Mucosa of descending colon (tissue), 3 donors: ENCODE measurements around the gene RHOJ. TPM values are rescaled to one million over a fixed set of nuclear protein-coding genes. Genes with fewer than 3 reads are reported as not detected.

ENCODE experiments used
- ATAC-seq: fragments of 200-7000 bp; cut with Tn5 transposase; one replicate; pipeline ENCODE4 v1.9.1; 2020; ENCODE audit warnings: mild to moderate bottlenecking, moderate library complexity
- DNase-seq, 3 donors: peaks; one replicate each; pipeline ENCODE4 v3.0.0-alpha.2; 2020
- H3K36me3 ChIP-seq: fragments of 200-600 bp; one replicate; pipeline ENCODE4 v1.8.0; 2021; ENCODE audit warnings: low read depth, mild to moderate bottlenecking
- H3K4me1 ChIP-seq: fragments of 200-600 bp; one replicate; pipeline ENCODE4 v1.8.0; 2021; ENCODE audit warnings: low read depth, mild to moderate bottlenecking
- H3K4me3 ChIP-seq: fragments of 200-600 bp; one replicate; pipeline ENCODE4 v1.8.0; 2021; ENCODE audit warnings: mild to moderate bottlenecking
- H3K9me3 ChIP-seq: fragments of 200-600 bp; one replicate; pipeline ENCODE4 v1.8.0; 2021; ENCODE audit warnings: mild to moderate bottlenecking
- intact Hi-C, 2 donors: fragments of 100-400 bp; cut with DNase I in 1 of 2; cut with micrococcal nuclease in 1 of 2; formaldehyde crosslinking; loops; one replicate each; pipeline versions ENCODE4 v1.11.0 to v1.11.1; 2022; cut with DNase I, micrococcal nuclease
- total RNA-seq, 3 donors: library from RNA; stranded (reverse); fragmentation: NEBNext Ultra II Directional in 2 of 3; extraction: Animal tissue kit (Norgen Biotek cat#: 25700) in 2 of 3; gene quantifications; one replicate each; pipeline versions ENCODE4 v1.2.1 to v1.2.4, GENCODE V29; 2021 to 2023
- TF ChIP-seq, protein P1 (sequence below): fragments of 200-600 bp; IDR thresholded peaks from one replicate; pipeline ENCODE4 v1.8.0; 2022; ENCODE audit warnings: antibody characterized with exemption, mild to moderate bottlenecking
- donor health status: DM: no; HTN: no; CAD: no; lungs with moderate emphysema.
- donor health status: DM: no; HTN: no; CAD: no.
- donor health status: DM: no; HTN: yes; CAD: no.

Gene RHOJ
- total RNA-seq, 3 donors from 2014 or later: 3.3 to 19.1 (median 6.4) TPM

- TF ChIP-seq, protein P1, sequence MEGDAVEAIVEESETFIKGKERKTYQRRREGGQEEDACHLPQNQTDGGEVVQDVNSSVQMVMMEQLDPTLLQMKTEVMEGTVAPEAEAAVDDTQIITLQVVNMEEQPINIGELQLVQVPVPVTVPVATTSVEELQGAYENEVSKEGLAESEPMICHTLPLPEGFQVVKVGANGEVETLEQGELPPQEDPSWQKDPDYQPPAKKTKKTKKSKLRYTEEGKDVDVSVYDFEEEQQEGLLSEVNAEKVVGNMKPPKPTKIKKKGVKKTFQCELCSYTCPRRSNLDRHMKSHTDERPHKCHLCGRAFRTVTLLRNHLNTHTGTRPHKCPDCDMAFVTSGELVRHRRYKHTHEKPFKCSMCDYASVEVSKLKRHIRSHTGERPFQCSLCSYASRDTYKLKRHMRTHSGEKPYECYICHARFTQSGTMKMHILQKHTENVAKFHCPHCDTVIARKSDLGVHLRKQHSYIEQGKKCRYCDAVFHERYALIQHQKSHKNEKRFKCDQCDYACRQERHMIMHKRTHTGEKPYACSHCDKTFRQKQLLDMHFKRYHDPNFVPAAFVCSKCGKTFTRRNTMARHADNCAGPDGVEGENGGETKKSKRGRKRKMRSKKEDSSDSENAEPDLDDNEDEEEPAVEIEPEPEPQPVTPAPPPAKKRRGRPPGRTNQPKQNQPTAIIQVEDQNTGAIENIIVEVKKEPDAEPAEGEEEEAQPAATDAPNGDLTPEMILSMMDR: no peak
- Histone ChIP-seq H3K9me3 (no peaks in the 10 kb centered on the region), H3K36me3 (no peaks in the 10 kb centered on the region), H3K4me3 (no peak overlapping the region), H3K4me1 (no peaks in the 10 kb centered on the region)
- intact Hi-C loops: no loop called here
- no peak for ATAC-seq
- DNase-seq: no peak
Measured at GRCh38 chr14:63290741-63291430, 86.6 kb downstream of the RHOJ start.

GRCh38 chr14:63292805-63293204, 88.6 kb downstream of the RHOJ start:
- ATAC-seq: no peak

GRCh38 chr14:63295231-63295685, 91.0 kb downstream of the RHOJ start:
- Histone ChIP-seq H3K4me1 (no peaks in the 10 kb centered on the region), H3K9me3 (no peaks in the 10 kb centered on the region), H3K36me3 (no peaks in the 10 kb centered on the region), H3K4me3 (no peak overlapping the region)
- TF ChIP-seq, protein P1: no peak
- DNase-seq (no peak), ATAC-seq (no peak)
- intact Hi-C loops: no loop called here

More at GRCh38 chr14:63292805-63293204, 88.6 kb downstream of the RHOJ start:
- H3K36me3 ChIP-seq: no peaks in the 10 kb centered on the region
- TF ChIP-seq, protein P1: no peak
- H3K9me3 ChIP-seq: no peaks in the 10 kb centered on the region
- no peaks in the 10 kb centered on the region for H3K4me1 ChIP-seq
- intact Hi-C loops: no loop called here
- DNase-seq: no peak
- H3K4me3 ChIP-seq: no peak overlapping the region

GRCh38 chr14:63296060-63296563, 91.9 kb downstream of the RHOJ start:
- ATAC-seq (no peak), DNase-seq (no peak)
- no peaks in the 10 kb centered on the region for H3K36me3 ChIP-seq
- H3K4me1 ChIP-seq: no peaks in the 10 kb centered on the region
- no peaks in the 10 kb centered on the region for H3K9me3 ChIP-seq
- intact Hi-C loops: no loop called here
- H3K4me3 ChIP-seq: no peak overlapping the region
- TF ChIP-seq, protein P1: no peak

DNA sequence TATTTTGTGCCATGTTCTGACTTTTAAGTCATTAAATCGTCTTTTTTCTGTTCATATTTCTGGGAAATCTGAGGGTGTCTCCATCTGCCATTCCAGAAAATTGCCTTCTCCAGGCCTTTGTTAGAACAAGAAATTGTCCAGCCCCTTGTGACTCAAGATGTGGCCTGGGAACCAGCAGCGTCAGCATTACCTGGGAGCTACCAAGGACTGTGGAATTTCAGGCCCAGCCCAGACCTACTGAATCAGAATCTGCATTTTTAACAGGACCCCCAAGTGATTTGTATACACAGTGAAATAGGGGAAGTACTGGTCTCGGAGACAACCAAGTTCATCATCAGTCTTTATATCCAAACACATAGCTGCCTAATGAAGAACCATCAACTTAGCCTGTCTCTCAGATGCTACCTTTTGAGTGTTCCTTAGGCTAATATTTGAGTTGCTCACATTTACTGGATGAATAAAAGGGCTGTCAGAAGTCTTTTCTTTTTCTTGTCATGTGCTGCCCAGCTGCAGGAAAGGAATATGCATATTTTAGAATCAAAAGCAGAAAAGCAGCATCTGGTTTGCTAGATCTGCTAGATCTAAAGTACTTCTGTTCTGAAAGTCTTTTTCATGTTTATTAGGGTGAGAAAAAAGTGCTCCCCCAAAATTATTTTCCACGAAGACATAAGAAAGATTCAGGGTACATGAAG, 93.3 kb downstream of the RHOJ start:
- DNase-seq: no peak
- no peak for ATAC-seq
- TF ChIP-seq, protein P1: no peak
- Histone ChIP-seq H3K36me3 (no peaks in the 10 kb centered on the region), H3K4me1 (no peaks in the 10 kb centered on the region), H3K9me3 (no peaks in the 10 kb centered on the region), H3K4me3 (no peak overlapping the region)
- intact Hi-C loops: no loop called here
